ENCODE data around the gene GNAO1.

The GNAO1 gene

DNA sequence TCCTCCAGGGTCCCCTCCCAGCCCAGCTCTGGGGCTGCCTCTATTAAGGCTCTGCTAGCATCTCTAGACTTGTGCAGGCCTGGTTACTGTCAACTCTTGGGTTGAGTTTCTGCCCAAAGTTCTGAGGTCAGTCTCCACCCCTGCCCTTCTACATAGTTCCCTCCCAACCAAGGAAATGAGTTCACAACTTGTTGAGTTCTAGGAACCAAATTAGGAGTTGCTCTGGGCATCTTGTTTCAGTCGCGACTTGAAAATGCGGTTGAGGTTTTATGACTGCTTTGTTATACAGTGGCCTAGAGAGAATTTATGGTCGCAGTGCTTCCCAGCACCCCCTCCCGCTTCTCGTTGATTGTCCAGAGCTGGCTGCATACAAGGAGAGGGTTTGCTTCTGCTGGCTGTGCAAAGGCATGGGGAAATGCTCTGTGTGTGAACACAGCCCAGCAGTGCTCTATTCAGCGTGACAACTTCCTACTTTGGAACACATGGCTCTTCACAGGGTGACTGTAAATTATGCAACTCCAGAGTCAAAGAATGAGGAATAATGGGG lies 20.2 kb downstream of the GNAO1 start:
- H3K4me3 Mint-ChIP-seq = no peak overlapping the region
- H3K4me1 Mint-ChIP-seq = no peaks in the 10 kb centered on the region
- H3K36me3 Mint-ChIP-seq = no peaks in the 10 kb centered on the region
- no peak overlapping the region for H3K27ac Mint-ChIP-seq
- no peaks in the 10 kb centered on the region for H3K9me3 Mint-ChIP-seq
- peaks cover 24% of the 10 kb centered on the region for H3K27me3 Mint-ChIP-seq

- H3K27me3 Mint-ChIP-seq = peaks cover 24% of the 10 kb centered on the region
- H3K4me3 Mint-ChIP-seq = no peak overlapping the region
- no peaks in the 10 kb centered on the region for H3K9me3 Mint-ChIP-seq
- no peaks in the 10 kb centered on the region for H3K36me3 Mint-ChIP-seq
- H3K4me1 Mint-ChIP-seq = no peaks in the 10 kb centered on the region
- no peak overlapping the region for H3K27ac Mint-ChIP-seq
These were observed 20.9 kb downstream of the GNAO1 start for GRCh38 chr16:56212144-56212543.

- no peaks in the 10 kb centered on the region for H3K36me3 Mint-ChIP-seq
- H3K4me1 Mint-ChIP-seq = peaks cover 20% of the 10 kb centered on the region
- no peaks in the 10 kb centered on the region for H3K9me3 Mint-ChIP-seq
- peaks cover 1% of the 10 kb centered on the region for H3K27me3 Mint-ChIP-seq
- no peak overlapping the region for H3K4me3 Mint-ChIP-seq
- no peak overlapping the region for H3K27ac Mint-ChIP-seq
These were observed 30.7 kb downstream of the GNAO1 start for GRCh38 chr16:56221995-56222394.

GRCh38 chr16:56222474-56222997 lies 31.2 kb downstream of the GNAO1 start:
- no peak overlapping the region for H3K27ac Mint-ChIP-seq
- peaks cover 1% of the 10 kb centered on the region for H3K27me3 Mint-ChIP-seq
- peaks cover 23% of the 10 kb centered on the region for H3K4me1 Mint-ChIP-seq
- H3K36me3 Mint-ChIP-seq = no peaks in the 10 kb centered on the region
- H3K9me3 Mint-ChIP-seq = no peaks in the 10 kb centered on the region
- H3K4me3 Mint-ChIP-seq = no peak overlapping the region

GRCh38 chr16:56225017-56225742 lies 33.9 kb downstream of the GNAO1 start:
- H3K27ac Mint-ChIP-seq = no peak overlapping the region
- no peaks in the 10 kb centered on the region for H3K9me3 Mint-ChIP-seq
- H3K4me3 Mint-ChIP-seq = no peak overlapping the region
- peaks cover 1% of the 10 kb centered on the region for H3K27me3 Mint-ChIP-seq
- H3K4me1 Mint-ChIP-seq = peaks cover 27% of the 10 kb centered on the region
- no peaks in the 10 kb centered on the region for H3K36me3 Mint-ChIP-seq

GRCh38 chr16:56226187-56226586 lies 34.9 kb downstream of the GNAO1 start:
- Mint-ChIP-seq H3K36me3 (no peaks in the 10 kb centered on the region), H3K27me3 (peaks cover 1% of the 10 kb centered on the region), H3K27ac (no peak overlapping the region), H3K4me3 (no peak overlapping the region), H3K4me1 (peaks cover 27% of the 10 kb centered on the region), H3K9me3 (no peaks in the 10 kb centered on the region)

DNA sequence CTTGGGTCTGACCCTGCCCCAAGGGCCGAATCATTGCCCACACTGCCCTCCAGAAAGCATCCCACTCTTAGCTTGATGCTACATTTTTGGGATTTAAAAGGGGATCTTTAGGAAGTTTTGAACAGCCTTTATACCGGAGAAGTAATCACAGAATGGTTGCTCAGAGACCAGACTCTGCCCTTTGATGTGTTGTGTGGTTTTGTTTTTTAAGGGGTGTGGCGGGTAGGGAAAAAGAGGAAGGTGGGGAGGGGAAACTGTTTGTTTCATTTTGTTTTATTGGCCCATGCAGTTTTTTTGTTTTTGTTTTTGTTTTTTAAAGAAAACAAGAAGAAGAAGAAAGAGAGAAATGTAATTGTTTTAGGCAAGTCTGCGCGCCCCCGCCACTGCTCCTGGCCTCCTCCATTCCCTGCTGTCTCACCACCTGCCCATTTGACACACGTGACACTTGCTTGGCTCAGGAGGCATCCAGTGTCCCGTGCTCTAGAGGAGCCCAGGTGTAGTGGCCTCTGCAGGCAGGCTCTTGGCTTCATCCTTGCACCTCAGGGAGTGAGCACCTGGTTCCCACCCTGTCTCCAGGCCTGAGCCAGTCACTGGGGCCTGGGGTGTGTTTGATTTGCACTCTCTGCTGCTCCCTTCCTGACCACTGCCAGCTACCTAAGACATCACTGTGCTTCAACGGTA lies 35.7 kb downstream of the GNAO1 start:
- Mint-ChIP-seq H3K27me3 (peaks cover 1% of the 10 kb centered on the region), H3K27ac (no peak overlapping the region), H3K4me3 (no peak overlapping the region), H3K9me3 (no peaks in the 10 kb centered on the region), H3K4me1 (peaks cover 27% of the 10 kb centered on the region), H3K36me3 (no peaks in the 10 kb centered on the region)

- no peak overlapping the region for H3K4me3 Mint-ChIP-seq
- H3K27ac Mint-ChIP-seq = no peak overlapping the region
- no peaks in the 10 kb centered on the region for H3K36me3 Mint-ChIP-seq
- peaks cover 27% of the 10 kb centered on the region for H3K4me1 Mint-ChIP-seq
- H3K9me3 Mint-ChIP-seq = no peaks in the 10 kb centered on the region
- peaks cover 1% of the 10 kb centered on the region for H3K27me3 Mint-ChIP-seq
These were observed 36.6 kb downstream of the GNAO1 start for GRCh38 chr16:56227936-56228335.

- Mint-ChIP-seq H3K4me3 (no peak overlapping the region), H3K27ac (no peak overlapping the region), H3K4me1 (peaks cover 27% of the 10 kb centered on the region), H3K27me3 (no peaks in the 10 kb centered on the region), H3K9me3 (no peaks in the 10 kb centered on the region), H3K36me3 (no peaks in the 10 kb centered on the region)
These were observed 37.2 kb downstream of the GNAO1 start for GRCh38 chr16:56228476-56228875.

DNA sequence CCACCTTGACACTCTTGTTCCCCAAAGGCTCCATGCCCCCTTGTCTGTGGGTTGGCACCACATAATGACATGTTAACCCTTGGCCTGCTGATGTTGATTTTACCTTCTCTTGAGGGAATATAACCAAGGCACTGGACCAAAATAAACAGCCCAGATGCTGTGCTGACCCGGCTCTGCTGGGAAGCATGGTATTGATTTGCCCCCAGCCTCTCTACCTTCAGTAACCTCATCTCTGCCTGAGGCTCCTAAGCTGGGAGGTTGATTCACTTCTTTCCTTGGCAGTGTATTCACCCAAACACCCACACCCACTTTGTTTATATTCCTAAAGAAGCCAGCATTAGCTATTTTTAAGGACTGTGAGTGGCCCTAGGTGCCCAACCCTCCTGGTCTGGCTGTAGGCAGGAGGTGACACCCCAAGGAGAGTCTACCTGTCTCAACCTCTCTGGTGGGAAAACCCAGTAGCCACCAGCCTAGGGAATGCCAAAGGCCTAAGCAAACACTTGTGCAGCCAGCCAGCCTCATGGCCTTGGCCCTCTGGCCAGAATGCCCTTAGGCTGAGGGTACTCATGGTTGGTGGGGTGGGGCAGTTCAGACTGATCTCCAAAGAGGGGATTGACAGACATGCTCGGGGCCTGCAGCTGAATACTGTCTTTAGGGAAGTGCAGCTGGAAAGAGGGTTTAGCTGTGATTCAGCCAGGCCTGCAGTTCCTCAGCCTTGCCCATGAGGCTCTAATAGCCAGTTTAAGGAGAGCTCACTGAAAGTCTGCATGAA lies 42.7 kb downstream of the GNAO1 start:
- Mint-ChIP-seq H3K27ac (no peak overlapping the region), H3K4me1 (no peaks in the 10 kb centered on the region), H3K27me3 (peaks cover 2% of the 10 kb centered on the region), H3K4me3 (no peak overlapping the region), H3K9me3 (no peaks in the 10 kb centered on the region), H3K36me3 (no peaks in the 10 kb centered on the region)

- no peaks in the 10 kb centered on the region for H3K4me1 Mint-ChIP-seq
These were observed 43.4 kb downstream of the GNAO1 start for GRCh38 chr16:56234737-56235136.

DNA sequence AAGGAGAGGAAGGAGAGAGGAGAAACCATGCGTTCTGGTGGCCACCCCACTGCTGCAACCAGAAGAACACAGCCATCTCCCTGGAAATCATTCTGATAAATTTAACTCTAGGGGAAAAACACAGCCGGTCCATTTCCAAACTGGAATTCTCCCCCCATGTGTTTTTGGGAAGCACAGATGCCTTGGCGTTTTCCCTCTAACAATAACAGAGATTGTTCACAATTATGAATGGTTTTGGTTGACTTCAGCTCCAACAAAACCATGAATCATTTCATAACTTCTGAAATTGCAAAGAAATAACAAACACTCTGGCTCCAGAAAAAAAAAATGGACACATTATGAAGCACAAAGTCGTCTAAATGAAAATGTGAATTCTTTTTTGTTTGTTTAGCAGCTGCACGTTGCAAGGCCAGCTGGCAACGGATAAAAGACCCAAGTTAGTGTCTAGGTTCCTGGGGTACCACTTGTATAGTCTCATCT lies 46.2 kb downstream of the GNAO1 start:
- Mint-ChIP-seq H3K27ac (no peak overlapping the region), H3K36me3 (no peaks in the 10 kb centered on the region), H3K27me3 (peaks cover 2% of the 10 kb centered on the region), H3K4me3 (no peak overlapping the region), H3K9me3 (no peaks in the 10 kb centered on the region), H3K4me1 (no peaks in the 10 kb centered on the region)

More at GRCh38 chr16:56234737-56235136, 43.4 kb downstream of the GNAO1 start:
- Mint-ChIP-seq H3K4me3 (no peak overlapping the region), H3K27me3 (peaks cover 2% of the 10 kb centered on the region), H3K36me3 (no peaks in the 10 kb centered on the region), H3K9me3 (no peaks in the 10 kb centered on the region), H3K27ac (no peak overlapping the region)

DNA sequence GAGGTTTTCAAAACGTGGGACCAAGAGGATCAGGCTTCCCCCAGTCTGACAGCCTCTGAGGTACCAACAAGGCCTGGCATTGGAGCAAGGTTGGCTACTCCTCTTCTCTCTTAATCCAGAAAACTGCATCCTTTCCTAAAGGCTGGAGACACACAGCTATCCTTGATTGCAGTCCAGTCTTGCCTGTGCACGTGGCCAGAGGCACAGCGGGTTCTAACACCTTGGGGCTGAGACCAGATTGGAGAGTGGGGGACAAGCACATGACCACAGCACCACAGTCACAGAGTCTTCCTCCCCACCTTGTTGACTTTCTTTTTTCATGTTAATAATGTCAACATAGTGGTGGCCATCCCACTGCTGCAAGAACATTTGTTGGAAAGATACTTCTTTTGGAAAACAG lies 46.9 kb downstream of the GNAO1 start:
- Mint-ChIP-seq H3K9me3 (no peaks in the 10 kb centered on the region), H3K27me3 (peaks cover 2% of the 10 kb centered on the region), H3K36me3 (no peaks in the 10 kb centered on the region)

DNA sequence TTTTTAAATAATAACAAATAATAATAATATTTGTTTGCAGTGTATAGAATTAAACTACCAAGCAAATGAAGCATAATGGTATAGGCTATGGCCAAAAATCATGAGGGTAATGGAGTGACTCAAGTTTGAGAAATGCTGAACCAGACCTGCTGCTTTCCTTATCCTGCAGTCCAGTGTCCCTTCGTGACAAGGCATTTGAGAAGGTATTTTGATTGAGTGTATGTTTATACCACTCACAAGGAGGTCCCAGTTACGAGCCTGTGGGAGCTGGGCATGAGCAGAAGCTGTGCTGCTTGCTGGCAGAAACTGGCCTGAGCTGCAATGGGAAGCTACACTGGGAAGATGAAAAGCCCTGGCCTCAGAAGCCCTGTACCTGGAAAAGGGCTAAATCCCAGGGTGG lies 50.3 kb downstream of the GNAO1 start:
- Mint-ChIP-seq H3K4me1 (no peaks in the 10 kb centered on the region), H3K4me3 (no peak overlapping the region), H3K36me3 (no peaks in the 10 kb centered on the region), H3K27ac (no peak overlapping the region), H3K27me3 (peaks cover 2% of the 10 kb centered on the region), H3K9me3 (no peaks in the 10 kb centered on the region)

More for the DNA sequence above, 46.9 kb downstream of the GNAO1 start:
- H3K27ac Mint-ChIP-seq = no peak overlapping the region
- no peaks in the 10 kb centered on the region for H3K4me1 Mint-ChIP-seq
- no peak overlapping the region for H3K4me3 Mint-ChIP-seq

- Mint-ChIP-seq H3K9me3 (no peaks in the 10 kb centered on the region), H3K4me1 (no peaks in the 10 kb centered on the region), H3K36me3 (no peaks in the 10 kb centered on the region), H3K4me3 (no peak overlapping the region), H3K27me3 (no peaks in the 10 kb centered on the region), H3K27ac (no peak overlapping the region)
These were observed 51.5 kb downstream of the GNAO1 start for GRCh38 chr16:56242740-56243139.
